HepG2 (cell line): Measurements from ENCODE around the gene DCTN4. TPM values are rescaled to one million over a fixed set of nuclear protein-coding genes. Genes with fewer than 3 reads are reported as not detected.

Experiments
- ADNP ChIP-seq: sonication (generic); formaldehyde crosslinking; IDR thresholded peaks from 2 replicates; pipeline ENCODE4 v1.4.0; 2020; ENCODE audit warnings: missing genetic modification reagents
- CTCF ChIP-seq: sonication (generic); formaldehyde crosslinking; IDR thresholded peaks from 2 replicates; pipeline ENCODE4 v1.5.0; 2020; ENCODE audit warnings: mild to moderate bottlenecking, missing genetic modification reagents, moderate library complexity
- ELF1 ChIP-seq: sonication (generic); formaldehyde crosslinking; IDR thresholded peaks from 2 replicates; pipeline ENCODE4 v1.4.0; 2020; ENCODE audit warnings: missing genetic modification reagents
- ELK4 ChIP-seq: sonication (generic); formaldehyde crosslinking; IDR thresholded peaks from 2 replicates; pipeline ENCODE4 v1.9.0; 2021; ENCODE audit warnings: missing genetic modification reagents, borderline replicate concordance
- FIP1L1 ChIP-seq: fragments of 200-400 bp; formaldehyde crosslinking; IDR thresholded peaks from 2 replicates; pipeline ENCODE4 v1.6.1; 2018; ENCODE audit warnings: low read depth, mild to moderate bottlenecking, low read length, moderate library complexity, borderline replicate concordance; ENCODE audit not compliant: insufficient read depth
- FOXA3 ChIP-seq: IDR thresholded peaks from 2 replicates; pipeline ENCODE4 v1.6.1; 2016; ENCODE audit warnings: missing genetic modification reagents, missing compliant biosample characterization
- HMGXB4 ChIP-seq, 2 experiments: sonication (generic) in 1 of 2; formaldehyde crosslinking in 1 of 2; IDR thresholded peaks; 2 replicates each; pipeline versions ENCODE4 v1.4.0 to v1.6.1; 2018 to 2020; ENCODE audit warnings: missing genetic modification reagents in 2 of 2, borderline replicate concordance in 1 of 2, low read depth in 1 of 2, mild to moderate bottlenecking in 1 of 2, missing biosample characterization in 1 of 2
- RCOR2 ChIP-seq: IDR thresholded peaks from 2 replicates; pipeline ENCODE4 v1.6.1; 2016; ENCODE audit warnings: missing biosample characterization, missing genetic modification reagents
- SMC3 ChIP-seq: IDR thresholded peaks from 2 replicates; pipeline ENCODE4 v1.6.1; 2011; ENCODE audit warnings: low read length, improper control_type of control experiment
- TCF7L2 ChIP-seq: IDR thresholded peaks from 2 replicates; pipeline ENCODE4 v1.6.1; 2011; ENCODE audit warnings: mild to moderate bottlenecking, low read depth, low read length, moderate library complexity
- ZBTB8A ChIP-seq: sonication (generic); formaldehyde crosslinking; IDR thresholded peaks from 2 replicates; pipeline ENCODE4 v1.4.0; 2020; ENCODE audit warnings: mild to moderate bottlenecking, low read depth, missing genetic modification reagents, borderline replicate concordance
- ZNF292 ChIP-seq: sonication (generic); formaldehyde crosslinking; IDR thresholded peaks from 2 replicates; pipeline ENCODE4 v1.8.1; 2022; ENCODE audit warnings: mild to moderate bottlenecking, low read depth, missing genetic modification reagents, borderline replicate concordance
- ZNF3 ChIP-seq: IDR thresholded peaks from 2 replicates; pipeline ENCODE4 v1.7.0; 2017; ENCODE audit warnings: inconsistent platforms
- ZNF460 ChIP-seq: sonication (generic); formaldehyde crosslinking; IDR thresholded peaks from 2 replicates; pipeline ENCODE4 v1.5.1; 2020; ENCODE audit warnings: missing genetic modification reagents, mild to moderate bottlenecking, borderline replicate concordance
- ZNF574 ChIP-seq: sonication (generic); formaldehyde crosslinking; IDR thresholded peaks from 2 replicates; pipeline ENCODE4 v1.4.0; 2020; ENCODE audit warnings: missing genetic modification reagents
- ZSCAN31 ChIP-seq: sonication (generic); formaldehyde crosslinking; IDR thresholded peaks from 2 replicates; pipeline ENCODE4 v1.5.0; 2020; ENCODE audit warnings: low read depth, mild to moderate bottlenecking, missing genetic modification reagents
- ZXDC ChIP-seq: sonication (generic); formaldehyde crosslinking; IDR thresholded peaks from 2 replicates; pipeline ENCODE4 v1.5.0; 2020; ENCODE audit warnings: mild to moderate bottlenecking, missing genetic modification reagents
- polyA plus RNA-seq, 8 experiments: library from polyadenylated mRNA; depleted of rRNA in 3 of 8; stranded (reverse) in 7 of 8; unstranded in 1 of 8; fragments of >200 nt; fragmentation: Illumina TruSeq in 4 of 8; extraction: Trizol in 4 of 8; gene quantifications; 2 replicates each; pipeline versions ENCODE4 v1.2.1 to v1.2.3, GENCODE V29; 2011 to 2016; ENCODE audit warnings: low read depth in 4 of 8, missing spikeins in 1 of 8, mixed read lengths in 1 of 8; ENCODE audit not compliant: insufficient read depth in 1 of 8
- total RNA-seq, 5 experiments: library from RNA; depleted of rRNA; stranded (reverse); fragments of >200 nt; fragmentation: Illumina TruSeq; extraction: Trizol; gene quantifications; 2 replicates each; pipeline ENCODE4 v1.2.3, GENCODE V29; 2016; ENCODE audit warnings: low read depth in 1 of 5

DCTN4 gene
- total and polyA plus RNA-seq, 2 of the 13 experiments (the other 11 are each of a cell fraction or from before 2014, with no cell fraction given): 24.1 to 26.9 TPM

- TF ChIP-seq ZNF574 (CRISPR knock-in tag) (peak; percentile 72), ZNF460 (CRISPR knock-in tag) (no peak), HMGXB4 (CRISPR knock-in tag; IDR thresholded peaks at IDR 0.05; ENCODE audit: borderline replicate concordance in 1 of 2, low read depth in 1 of 2) (peak; percentile 50 to 76; a peak in 3 of 4 replicates), FIP1L1 (no peak), RCOR2 (CRISPR knock-in tag) (0 out of 2 replicates have a peak, but pooled peaks have one; percentile 24), ZXDC (CRISPR knock-in tag) (0 out of 2 replicates have a peak, but pooled peaks have one; percentile 50), ADNP (0 out of 2 replicates have a peak, but pooled peaks have one; percentile 48), ZNF3 (peak; percentile 85), ZSCAN31 (CRISPR knock-in tag) (no peak), CTCF (CRISPR knock-in tag) (peak; percentile 68), TCF7L2 (no peak), SMC3 (peak; percentile 61), ELK4 (no peak), ZNF292 (CRISPR knock-in tag) (0 out of 2 replicates have a peak, but pooled peaks have one; percentile 48), ZBTB8A (CRISPR knock-in tag) (no peak), FOXA3 (CRISPR knock-in tag) (peak; percentile 49; the same call in 1 of the 2 replicates), ELF1 (CRISPR knock-in tag) (0 out of 2 replicates have a peak, but pooled peaks have one; percentile 4)
Observed at GRCh38 chr5:150801117-150801927, 42.5 kb upstream of the DCTN4 start (continued).
